HepG2 (cell line): ENCODE results near the gene HS3ST5. TPM values are rescaled to one million over a fixed set of nuclear protein-coding genes. Genes with fewer than 3 reads are reported as not detected.

Experiments used
- AGO1 ChIP-seq: fragments of 200-400 bp; formaldehyde crosslinking; IDR thresholded peaks from 2 replicates; pipeline ENCODE4 v1.6.1; 2017; ENCODE audit warnings: mild to moderate bottlenecking, low read depth, low read length, moderate library complexity; ENCODE audit not compliant: poor library complexity, severe bottlenecking
- AKNA ChIP-seq: sonication (generic); formaldehyde crosslinking; IDR thresholded peaks from 2 replicates; pipeline ENCODE4 v1.4.0; 2020; ENCODE audit warnings: missing genetic modification reagents, borderline replicate concordance
- CEBPG ChIP-seq: IDR thresholded peaks from 2 replicates; pipeline ENCODE4 v1.6.1; 2016
- KDM6A ChIP-seq: IDR thresholded peaks from 2 replicates; pipeline ENCODE4 v1.6.1; 2016; ENCODE audit warnings: low read depth
- KLF11 ChIP-seq: IDR thresholded peaks from 2 replicates; pipeline ENCODE4 v1.6.1; 2016; ENCODE audit warnings: missing compliant biosample characterization
- MTF1 ChIP-seq: sonication (generic); formaldehyde crosslinking; IDR thresholded peaks from 2 replicates; pipeline ENCODE4 v1.5.0; 2020; ENCODE audit warnings: missing genetic modification reagents
- PBX3 ChIP-seq: sonication (generic); formaldehyde crosslinking; IDR thresholded peaks from 2 replicates; pipeline ENCODE4 v1.8.1; 2023; ENCODE audit warnings: missing genetic modification reagents, inconsistent platforms, borderline replicate concordance
- RBM22 ChIP-seq: fragments of 200-400 bp; formaldehyde crosslinking; optimal IDR thresholded peaks from 2 replicates; pipeline ENCODE3; 2017; ENCODE audit warnings: mild to moderate bottlenecking, low read length, moderate library complexity
- RNF219 ChIP-seq: sonication (generic); formaldehyde crosslinking; IDR thresholded peaks from 2 replicates; pipeline ENCODE4 v1.5.0; 2020; ENCODE audit warnings: mild to moderate bottlenecking, missing genetic modification reagents
- SIX1 ChIP-seq: sonication (generic); formaldehyde crosslinking; IDR thresholded peaks from 2 replicates; pipeline ENCODE4 v1.4.0; 2020; ENCODE audit warnings: missing genetic modification reagents, borderline replicate concordance
- TFDP2 ChIP-seq: sonication (generic); formaldehyde crosslinking; IDR thresholded peaks from 2 replicates; pipeline ENCODE4 v1.4.0; 2020; ENCODE audit warnings: missing genetic modification reagents
- ZBTB49 ChIP-seq: sonication (generic); formaldehyde crosslinking; IDR thresholded peaks from 2 replicates; pipeline ENCODE4 v1.4.0; 2020; ENCODE audit warnings: missing genetic modification reagents, borderline replicate concordance
- ZFP36 ChIP-seq: fragments of 150-350 bp; IDR thresholded peaks from 2 replicates; pipeline ENCODE4 v1.6.1; 2018; ENCODE audit warnings: borderline replicate concordance, low read length, low read depth; ENCODE audit not compliant: partially characterized antibody
- ZNF10 ChIP-seq: sonication (generic); formaldehyde crosslinking; IDR thresholded peaks from 2 replicates; pipeline ENCODE4 v1.4.0; 2020; ENCODE audit warnings: mild to moderate bottlenecking, low read depth, missing genetic modification reagents, borderline replicate concordance
- ZNF121 ChIP-seq: sonication (generic); formaldehyde crosslinking; IDR thresholded peaks from 2 replicates; pipeline ENCODE4 v1.5.0; 2020; ENCODE audit warnings: mild to moderate bottlenecking, missing genetic modification reagents
- ZNF430 ChIP-seq: sonication (generic); formaldehyde crosslinking; IDR thresholded peaks from 2 replicates; pipeline ENCODE4 v1.9.0; 2021; ENCODE audit warnings: mild to moderate bottlenecking, missing genetic modification reagents
- ZNF496 ChIP-seq: sonication (generic); formaldehyde crosslinking; IDR thresholded peaks from 2 replicates; pipeline ENCODE4 v1.8.1; 2023; ENCODE audit warnings: mild to moderate bottlenecking, moderate library complexity, missing genetic modification reagents; ENCODE audit not compliant: insufficient replicate concordance
- ZNF615 ChIP-seq: sonication (generic); formaldehyde crosslinking; IDR thresholded peaks from 2 replicates; pipeline ENCODE4 v1.5.0; 2020; ENCODE audit warnings: mild to moderate bottlenecking, missing genetic modification reagents, borderline replicate concordance
- polyA plus RNA-seq, 8 experiments: library from polyadenylated mRNA; depleted of rRNA in 3 of 8; stranded (reverse) in 7 of 8; unstranded in 1 of 8; fragments of >200 nt; fragmentation: Illumina TruSeq in 4 of 8; extraction: Trizol in 4 of 8; gene quantifications; 2 replicates each; pipeline versions ENCODE4 v1.2.1 to v1.2.3, GENCODE V29; 2011 to 2016; ENCODE audit warnings: low read depth in 4 of 8, missing spikeins in 1 of 8, mixed read lengths in 1 of 8; ENCODE audit not compliant: insufficient read depth in 1 of 8
- total RNA-seq, 5 experiments: library from RNA; depleted of rRNA; stranded (reverse); fragments of >200 nt; fragmentation: Illumina TruSeq; extraction: Trizol; gene quantifications; 2 replicates each; pipeline ENCODE4 v1.2.3, GENCODE V29; 2016; ENCODE audit warnings: low read depth in 1 of 5

HS3ST5 gene
- total and polyA plus RNA-seq, 2 of the 13 experiments (the other 11 are each of a cell fraction or from before 2014, with no cell fraction given), result 1.1 to 1.6 TPM

GRCh38 chr6:114301596-114302219, 41.1 kb downstream of the HS3ST5 start (continued):
- TF ChIP-seq ZBTB49 (no peak), MTF1 (CRISPR knock-in tag) (no peak), ZNF121 (no peak), ZNF615 (no peak), KDM6A (CRISPR knock-in tag) (no peak), ZNF10 (CRISPR knock-in tag) (no peak), RNF219 (CRISPR knock-in tag) (no peak), AGO1 (no peak), SIX1 (CRISPR knock-in tag) (peak; percentile 17; the same call in 1 of the 2 replicates), KLF11 (CRISPR knock-in tag) (no peak), TFDP2 (CRISPR knock-in tag) (no peak), ZNF430 (CRISPR knock-in tag) (no peak), RBM22 (no peak), PBX3 (CRISPR knock-in tag) (no peak), AKNA (CRISPR knock-in tag) (no peak), ZNF496 (CRISPR knock-in tag) (no peak), ZFP36 (no peak), CEBPG (CRISPR knock-in tag) (peak; percentile 49)
